Measurements from ENCODE around the gene TIMP2.

DNA sequence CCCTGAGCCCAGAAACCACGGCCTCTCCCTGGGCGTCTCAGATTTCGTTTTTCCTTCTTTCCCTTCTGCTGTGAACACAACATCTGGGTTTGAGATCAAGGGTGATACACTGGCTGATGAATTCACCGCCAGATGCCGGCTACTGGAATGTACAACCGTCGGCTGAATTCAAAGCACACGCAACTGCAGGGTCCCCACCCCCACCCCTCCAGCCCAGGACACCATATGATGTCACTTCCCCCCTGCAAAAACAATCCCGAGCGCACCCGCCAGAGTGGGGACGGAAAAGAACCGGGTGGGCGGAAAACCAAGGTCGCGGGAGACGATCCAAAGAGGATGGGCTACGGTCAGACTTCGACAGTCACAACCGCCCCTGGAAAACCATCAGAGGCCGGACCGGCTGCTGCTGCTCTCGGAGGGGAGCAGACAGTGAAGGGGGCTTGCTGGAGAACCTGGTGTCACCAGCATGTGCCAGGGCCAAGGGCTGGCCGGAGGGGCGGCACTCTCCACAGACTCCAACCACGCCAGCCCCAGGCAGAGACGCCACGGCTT, 45.5 kb downstream of the TIMP2 start:
- TF ChIP-seq, protein P1, sequence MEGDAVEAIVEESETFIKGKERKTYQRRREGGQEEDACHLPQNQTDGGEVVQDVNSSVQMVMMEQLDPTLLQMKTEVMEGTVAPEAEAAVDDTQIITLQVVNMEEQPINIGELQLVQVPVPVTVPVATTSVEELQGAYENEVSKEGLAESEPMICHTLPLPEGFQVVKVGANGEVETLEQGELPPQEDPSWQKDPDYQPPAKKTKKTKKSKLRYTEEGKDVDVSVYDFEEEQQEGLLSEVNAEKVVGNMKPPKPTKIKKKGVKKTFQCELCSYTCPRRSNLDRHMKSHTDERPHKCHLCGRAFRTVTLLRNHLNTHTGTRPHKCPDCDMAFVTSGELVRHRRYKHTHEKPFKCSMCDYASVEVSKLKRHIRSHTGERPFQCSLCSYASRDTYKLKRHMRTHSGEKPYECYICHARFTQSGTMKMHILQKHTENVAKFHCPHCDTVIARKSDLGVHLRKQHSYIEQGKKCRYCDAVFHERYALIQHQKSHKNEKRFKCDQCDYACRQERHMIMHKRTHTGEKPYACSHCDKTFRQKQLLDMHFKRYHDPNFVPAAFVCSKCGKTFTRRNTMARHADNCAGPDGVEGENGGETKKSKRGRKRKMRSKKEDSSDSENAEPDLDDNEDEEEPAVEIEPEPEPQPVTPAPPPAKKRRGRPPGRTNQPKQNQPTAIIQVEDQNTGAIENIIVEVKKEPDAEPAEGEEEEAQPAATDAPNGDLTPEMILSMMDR (conservative IDR thresholded peaks at IDR 0.05; ENCODE audit: low read length): no peak
- TF ChIP-seq EZH2phosphoT487 (IDR thresholded peaks at IDR 0.05; ENCODE audit: borderline replicate concordance, low read depth, low read length): no peak

All from OCI-LY7 (cell line).